Mesenchymal stem cell (in vitro differentiated cells and primary cell): ENCODE results near the gene ATN1.

ENCODE experiments used
- DNase-seq: peaks from one replicate; pipeline ENCODE4 v3.0.0-alpha.2; 2013
- H2AFZ ChIP-seq: one replicate; pipeline ENCODE4 v1.6.1; 2013; ENCODE audit warnings: low read depth, mild to moderate bottlenecking, control low read depth, inconsistent platforms, low read length, moderate library complexity
- H2AK5ac ChIP-seq: 2 replicates; pipeline ENCODE4 v1.6.1; 2013; ENCODE audit warnings: low read length, moderate library complexity, mild to moderate bottlenecking, inconsistent platforms; ENCODE audit not compliant: severe bottlenecking
- H2BK120ac ChIP-seq: one replicate; pipeline ENCODE4 v1.6.1; 2013; ENCODE audit warnings: low read depth, mild to moderate bottlenecking, inconsistent platforms, low read length, moderate library complexity
- H2BK12ac ChIP-seq, 2 experiments: one replicate each; pipeline ENCODE4 v1.6.1; 2013; ENCODE audit warnings: inconsistent platforms in 2 of 2, low read length in 2 of 2, mild to moderate bottlenecking in 2 of 2, moderate library complexity in 2 of 2, control low read depth in 1 of 2
- H2BK15ac ChIP-seq: one replicate; pipeline ENCODE4 v1.6.1; 2013; ENCODE audit warnings: mild to moderate bottlenecking, low read depth, inconsistent platforms; ENCODE audit not compliant: poor library complexity, severe bottlenecking
- H2BK5ac ChIP-seq: 2 replicates; pipeline ENCODE4 v1.6.1; 2013; ENCODE audit warnings: low read depth, mild to moderate bottlenecking, low read length, control low read depth, inconsistent platforms; ENCODE audit not compliant: poor library complexity, severe bottlenecking
- H3K14ac ChIP-seq, 2 experiments: one replicate each; pipeline ENCODE4 v1.6.1; 2013; ENCODE audit warnings: inconsistent platforms in 2 of 2, low read length in 2 of 2, control low read depth in 1 of 2, mild to moderate bottlenecking in 1 of 2, moderate library complexity in 1 of 2
- H3K18ac ChIP-seq, 2 experiments: one replicate each; pipeline ENCODE4 v1.6.1; 2013; ENCODE audit warnings: inconsistent platforms in 2 of 2, low read length in 2 of 2, control low read depth in 1 of 2, low read depth in 1 of 2, mild to moderate bottlenecking in 1 of 2
- H3K23ac ChIP-seq, 2 experiments: one replicate each; pipeline ENCODE4 v1.6.1; 2013; ENCODE audit warnings: inconsistent platforms in 2 of 2, low read length in 2 of 2, mild to moderate bottlenecking in 2 of 2, moderate library complexity in 2 of 2, control low read depth in 1 of 2
- H3K27ac ChIP-seq: 2 replicates; pipeline ENCODE4 v1.5.1; 2013; ENCODE audit warnings: mild to moderate bottlenecking, moderate library complexity, low read length, control low read depth, inconsistent platforms; ENCODE audit not compliant: poor library complexity, severe bottlenecking
- H3K27me3 ChIP-seq, 2 experiments: 2 replicates each; pipeline versions ENCODE4 v1.6.1 to v1.7.0; 2013; ENCODE audit warnings: low read length in 2 of 2, mild to moderate bottlenecking in 2 of 2, moderate library complexity in 2 of 2, control low read depth in 1 of 2, inconsistent platforms in 1 of 2; ENCODE audit not compliant: control insufficient read depth in 1 of 2, insufficient read depth in 1 of 2
- H3K36me3 ChIP-seq, 2 experiments: 2 replicates each; pipeline versions ENCODE4 v1.6.1 to v1.7.0; 2013; ENCODE audit warnings: low read length in 2 of 2, control low read depth in 1 of 2, inconsistent platforms in 1 of 2, low read depth in 1 of 2, mild to moderate bottlenecking in 1 of 2; ENCODE audit not compliant: insufficient read depth in 2 of 2, control insufficient read depth in 1 of 2
- H3K4ac ChIP-seq, 2 experiments: one replicate each; pipeline ENCODE4 v1.6.1; 2013; ENCODE audit warnings: inconsistent platforms in 2 of 2, low read length in 2 of 2, mild to moderate bottlenecking in 2 of 2, moderate library complexity in 2 of 2, control low read depth in 1 of 2, low read depth in 1 of 2
- H3K4me1 ChIP-seq: 2 replicates; pipeline ENCODE4 v1.6.1; 2013; ENCODE audit warnings: low read depth, low read length, control low read depth; ENCODE audit not compliant: control insufficient read depth, insufficient read depth
- H3K4me2 ChIP-seq: 2 replicates; pipeline ENCODE4 v1.6.1; 2013; ENCODE audit warnings: low read length, mild to moderate bottlenecking, inconsistent platforms; ENCODE audit not compliant: poor library complexity, severe bottlenecking
- H3K4me3 ChIP-seq, 2 experiments: 2 replicates each; pipeline versions ENCODE4 v1.5.1 to v1.7.0; 2013; ENCODE audit warnings: low read length in 2 of 2, mild to moderate bottlenecking in 2 of 2, control low read depth in 1 of 2, low read depth in 1 of 2; ENCODE audit not compliant: insufficient read depth in 1 of 2
- H3K79me1 ChIP-seq: replicated peaks from 2 replicates; pipeline ENCODE4 v1.6.1; 2013; ENCODE audit warnings: mild to moderate bottlenecking, control low read depth, low read length, inconsistent platforms; ENCODE audit not compliant: poor library complexity, severe bottlenecking
- H3K9ac ChIP-seq: 2 replicates; pipeline ENCODE4 v1.7.0; 2013; ENCODE audit warnings: mild to moderate bottlenecking, low read length, moderate library complexity
- H3K9me3 ChIP-seq: 2 replicates; pipeline ENCODE4 v1.7.0; 2013; ENCODE audit warnings: mild to moderate bottlenecking, low read length; ENCODE audit not compliant: control insufficient read depth
- H4K8ac ChIP-seq: one replicate; pipeline ENCODE4 v1.6.1; 2013; ENCODE audit warnings: inconsistent platforms, mild to moderate bottlenecking, low read length, moderate library complexity
- H4K91ac ChIP-seq: one replicate; pipeline ENCODE4 v1.6.1; 2013; ENCODE audit warnings: mild to moderate bottlenecking, low read length, inconsistent platforms
- WGBS: methylation state at CpG from one replicate; pipeline ENCODE4 v1.1.7; 2013; ENCODE audit warnings: mixed read lengths; 5-methylcytosine and 5-hydroxymethylcytosine counted together

Gene ATN1

DNA sequence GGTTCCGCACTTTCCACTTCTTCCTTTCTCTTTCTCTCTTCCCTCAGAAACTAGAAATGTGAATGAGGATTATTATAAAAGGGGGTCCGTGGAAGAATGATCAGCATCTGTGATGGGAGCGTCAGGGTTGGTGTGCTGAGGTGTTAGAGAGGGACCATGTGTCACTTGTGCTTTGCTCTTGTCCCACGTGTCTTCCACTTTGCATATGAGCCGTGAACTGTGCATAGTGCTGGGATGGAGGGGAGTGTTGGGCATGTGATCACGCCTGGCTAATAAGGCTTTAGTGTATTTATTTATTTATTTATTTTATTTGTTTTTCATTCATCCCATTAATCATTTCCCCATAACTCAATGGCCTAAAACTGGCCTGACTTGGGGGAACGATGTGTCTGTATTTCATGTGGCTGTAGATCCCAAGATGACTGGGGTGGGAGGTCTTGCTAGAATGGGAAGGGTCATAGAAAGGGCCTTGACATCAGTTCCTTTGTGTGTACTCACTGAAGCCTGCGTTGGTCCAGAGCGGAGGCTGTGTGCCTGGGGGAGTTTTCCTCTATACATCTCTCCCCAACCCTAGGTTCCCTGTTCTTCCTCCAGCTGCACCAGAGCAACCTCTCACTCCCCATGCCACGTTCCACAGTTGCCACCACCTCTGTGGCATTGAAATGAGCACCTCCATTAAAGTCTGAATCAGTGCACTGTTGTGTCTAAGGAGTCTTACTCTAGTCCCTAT is 4.6 kb upstream of the ATN1 start:
- H4K8ac ChIP-seq, result no peak overlapping the region
- no peak overlapping the region for H3K14ac ChIP-seq
- H3K27me3 ChIP-seq, result no peaks in the 10 kb centered on the region
- no peak overlapping the region for H3K18ac ChIP-seq
- H3K23ac ChIP-seq, result no peak overlapping the region
- H3K9me3 ChIP-seq, result no peaks in the 10 kb centered on the region
- H2BK12ac ChIP-seq, result no peak overlapping the region
- no peak overlapping the region for H3K9ac ChIP-seq
- no peak overlapping the region for H2AFZ ChIP-seq
- no peak for DNase-seq
- H3K79me1 ChIP-seq, result no peaks in the 10 kb centered on the region
- no peak overlapping the region for H3K4me2 ChIP-seq
- no peak overlapping the region for H2BK15ac ChIP-seq
- 92% methylated on average over 6 of the region's 10 CpGs for WGBS
- no peak overlapping the region for H2BK5ac ChIP-seq
- no peak overlapping the region for H3K4me3 ChIP-seq
- no peak overlapping the region for H2BK120ac ChIP-seq
- no peak overlapping the region for H3K4ac ChIP-seq
- peaks cover 4 to 42% of the 10 kb centered on the region in 2 experiments for H3K36me3 ChIP-seq
- no peak overlapping the region for H3K27ac ChIP-seq
- H2AK5ac ChIP-seq, result no peak overlapping the region
- H3K4me1 ChIP-seq, result peaks cover 35% of the 10 kb centered on the region
- no peak overlapping the region for H4K91ac ChIP-seq

DNA sequence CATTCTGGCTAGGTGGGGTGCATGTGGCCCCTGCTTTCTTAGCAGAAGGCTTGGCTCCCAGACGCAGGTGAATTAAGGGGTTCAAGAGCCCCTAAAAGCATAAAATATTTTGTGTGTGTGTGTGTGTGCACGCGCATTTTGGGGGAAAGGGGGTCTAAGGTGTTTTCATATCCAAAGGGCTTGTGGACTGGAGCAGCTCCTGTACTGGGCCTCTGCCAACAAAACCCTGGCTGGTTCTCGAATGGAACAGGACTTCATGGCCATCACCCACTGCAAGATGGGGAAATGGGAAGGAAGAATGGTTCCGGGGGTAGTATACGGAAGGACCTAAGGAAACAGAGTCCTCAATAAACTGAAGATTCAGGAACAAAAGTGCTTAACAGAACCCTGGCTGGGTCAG is 3.9 kb upstream of the ATN1 start:
- no peak overlapping the region for H3K4me2 ChIP-seq
- WGBS, result 87% methylated on average over 6 of the region's 6 CpGs

GRCh38 chr12:6925239-6925539 is 2.6 kb upstream of the ATN1 start:
- H3K36me3 ChIP-seq, result peaks cover 3 to 28% of the 10 kb centered on the region in 2 experiments
- peak overlapping the region; percentile 91 for H3K9ac ChIP-seq
- no peaks in the 10 kb centered on the region for H3K27me3 ChIP-seq
- 33% methylated on average over 1 of the region's 1 CpG for WGBS
- peak overlapping the region; percentile 10 for H2BK5ac ChIP-seq
- peak overlapping the region; percentile 85 for H2BK120ac ChIP-seq
- peaks cover 39% of the 10 kb centered on the region for H3K4me1 ChIP-seq
- H3K27ac ChIP-seq, result peak overlapping the region; percentile 93
- no peak overlapping the region for H2AFZ ChIP-seq
- peak overlapping the region in 1 of 2 experiments; percentile 84 for H3K4me3 ChIP-seq
- H3K23ac ChIP-seq, result peak overlapping the region in 1 of 2 experiments; percentile 23
- peak overlapping the region in 1 of 2 experiments; percentile 68 for H3K14ac ChIP-seq
- no peak overlapping the region for H2BK15ac ChIP-seq
- H3K4me2 ChIP-seq, result no peak overlapping the region
- peak overlapping the region; percentile 80 to 84 for H2BK12ac ChIP-seq
- H4K8ac ChIP-seq, result peak overlapping the region; percentile 78
- peak overlapping the region; percentile 82 to 89 for H3K4ac ChIP-seq
- H3K18ac ChIP-seq, result peak overlapping the region; percentile 93 to 96
- H2AK5ac ChIP-seq, result peak overlapping the region; percentile 91
- no peaks in the 10 kb centered on the region for H3K79me1 ChIP-seq
- no peak for DNase-seq
- H4K91ac ChIP-seq, result peak overlapping the region; percentile 92
- no peaks in the 10 kb centered on the region for H3K9me3 ChIP-seq

More for the DNA sequence above, 3.9 kb upstream of the ATN1 start:
- Histone ChIP-seq H3K14ac (no peak overlapping the region), H2AK5ac (no peak overlapping the region), H2BK120ac (no peak overlapping the region), H2BK5ac (no peak overlapping the region), H3K4me3 (no peak overlapping the region), H2BK15ac (no peak overlapping the region), H3K4me1 (peaks cover 35% of the 10 kb centered on the region), H3K36me3 (peaks cover 4 to 41% of the 10 kb centered on the region in 2 experiments), H4K91ac (no peak overlapping the region), H3K27me3 (no peaks in the 10 kb centered on the region), H2BK12ac (peak overlapping the region in 1 of 2 experiments; percentile 16), H3K79me1 (no peaks in the 10 kb centered on the region), H3K9me3 (no peaks in the 10 kb centered on the region), H3K4ac (no peak overlapping the region), H3K18ac (no peak overlapping the region), H4K8ac (no peak overlapping the region), H2AFZ (no peak overlapping the region), H3K27ac (no peak overlapping the region), H3K23ac (no peak overlapping the region), H3K9ac (peak overlapping the region; percentile 91)
- DNase-seq, result no peak

GRCh38 chr12:6925540-6926279 is 2.0 kb upstream of the ATN1 start:
- H3K18ac ChIP-seq, result peak overlapping the region; percentile 93 to 99
- H4K8ac ChIP-seq, result peak overlapping the region; percentile 95
- DNase-seq, result peak; percentile 92
- H3K27me3 ChIP-seq, result no peaks in the 10 kb centered on the region
- 4% methylated on average over 6 of the region's 8 CpGs for WGBS
- peak overlapping the region; percentile 76 to 80 for H2BK12ac ChIP-seq
- H3K14ac ChIP-seq, result peak overlapping the region in 1 of 2 experiments; percentile 68
- peak overlapping the region in 1 of 2 experiments; percentile 84 for H3K4me3 ChIP-seq
- peak overlapping the region; percentile 98 for H4K91ac ChIP-seq
- peak overlapping the region; percentile 91 for H3K9ac ChIP-seq
- no peaks in the 10 kb centered on the region for H3K9me3 ChIP-seq
- peak overlapping the region; percentile 95 for H2AK5ac ChIP-seq
- H3K23ac ChIP-seq, result peak overlapping the region in 1 of 2 experiments; percentile 30
- H2BK15ac ChIP-seq, result peak overlapping the region; percentile 92
- peak overlapping the region; percentile 10 for H2BK5ac ChIP-seq
- H3K4me1 ChIP-seq, result peaks cover 39% of the 10 kb centered on the region
- H3K36me3 ChIP-seq, result peaks cover 3 to 28% of the 10 kb centered on the region in 2 experiments
- no peaks in the 10 kb centered on the region for H3K79me1 ChIP-seq
- H2BK120ac ChIP-seq, result peak overlapping the region; percentile 85
- peak overlapping the region; percentile 91 to 98 for H3K4ac ChIP-seq
- peak overlapping the region; percentile 57 for H2AFZ ChIP-seq
- H3K4me2 ChIP-seq, result peak overlapping the region; percentile 72
- H3K27ac ChIP-seq, result peak overlapping the region; percentile 93
